Mesothelial cell of epicardium (in vitro differentiated cells): ENCODE data around the gene MGAT5. TPM values are rescaled to one million over a fixed set of nuclear protein-coding genes. Genes with fewer than 3 reads are reported as not detected.

Source experiments
- DNase-seq, 2 experiments: peaks; one replicate each; pipeline ENCODE4 v3.0.0; 2021; ENCODE audit warnings: low spot score in 2 of 2; ENCODE audit not compliant: unreplicated experiment in 2 of 2
- H3K27ac Mint-ChIP-seq: 2 replicates; pipeline ENCODE4 v1.8.0; 2021; ENCODE audit warnings: mixed read lengths
- H3K27me3 Mint-ChIP-seq: 2 replicates; pipeline ENCODE4 v1.8.0; 2021; ENCODE audit warnings: low read depth, mixed read lengths
- H3K36me3 Mint-ChIP-seq: 2 replicates; pipeline ENCODE4 v1.8.0; 2021; ENCODE audit warnings: mixed read lengths
- H3K4me1 Mint-ChIP-seq: 2 replicates; pipeline ENCODE4 v1.8.0; 2021; ENCODE audit warnings: mixed read lengths
- H3K4me3 Mint-ChIP-seq: 2 replicates; pipeline ENCODE4 v1.8.0; 2021; ENCODE audit warnings: mild to moderate bottlenecking, moderate library complexity, mixed read lengths
- H3K9me3 Mint-ChIP-seq: 2 replicates; pipeline ENCODE4 v1.8.0; 2021; ENCODE audit warnings: mixed read lengths
- total RNA-seq: library from RNA; stranded (reverse); gene quantifications from 3 replicates; pipeline ENCODE4 v1.2.1, GENCODE V29; 2021
- TF ChIP-seq, protein P1 (sequence below): fragments of 200-600 bp; sonication (generic); IDR thresholded peaks from one replicate; pipeline ENCODE4 v1.5.0; 2021; ENCODE audit warnings: antibody characterized with exemption; ENCODE audit not compliant: unreplicated experiment

The MGAT5 gene
- total RNA-seq, 1 donor from 2014 or later, result 41.1 TPM

DNA sequence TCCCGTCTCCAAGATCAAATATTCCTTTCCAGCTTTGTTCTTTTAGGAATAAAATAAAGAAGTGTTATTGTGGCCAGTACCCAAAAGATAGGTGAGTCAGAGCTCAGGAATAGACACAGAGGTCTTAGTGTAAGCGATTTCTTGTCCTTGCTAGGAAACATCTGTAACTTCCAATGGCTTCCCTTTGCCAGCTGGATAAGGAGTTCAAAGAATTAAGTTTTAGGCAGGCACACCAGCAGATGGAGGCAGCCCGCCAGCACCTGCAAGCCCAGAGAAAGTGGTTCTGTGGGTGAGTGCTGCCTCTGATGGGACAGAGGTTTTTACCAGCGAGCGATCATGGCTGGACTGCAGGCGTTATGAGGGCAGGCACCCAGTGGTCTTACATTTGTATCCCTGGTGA is 125.4 kb downstream of the MGAT5 start:
- peaks cover 2% of the 10 kb centered on the region for H3K36me3 Mint-ChIP-seq
- H3K4me1 Mint-ChIP-seq, result no peaks in the 10 kb centered on the region
- no peak overlapping the region for H3K4me3 Mint-ChIP-seq
- H3K27me3 Mint-ChIP-seq, result no peaks in the 10 kb centered on the region
- no peak overlapping the region for H3K27ac Mint-ChIP-seq
- TF ChIP-seq, protein P1, sequence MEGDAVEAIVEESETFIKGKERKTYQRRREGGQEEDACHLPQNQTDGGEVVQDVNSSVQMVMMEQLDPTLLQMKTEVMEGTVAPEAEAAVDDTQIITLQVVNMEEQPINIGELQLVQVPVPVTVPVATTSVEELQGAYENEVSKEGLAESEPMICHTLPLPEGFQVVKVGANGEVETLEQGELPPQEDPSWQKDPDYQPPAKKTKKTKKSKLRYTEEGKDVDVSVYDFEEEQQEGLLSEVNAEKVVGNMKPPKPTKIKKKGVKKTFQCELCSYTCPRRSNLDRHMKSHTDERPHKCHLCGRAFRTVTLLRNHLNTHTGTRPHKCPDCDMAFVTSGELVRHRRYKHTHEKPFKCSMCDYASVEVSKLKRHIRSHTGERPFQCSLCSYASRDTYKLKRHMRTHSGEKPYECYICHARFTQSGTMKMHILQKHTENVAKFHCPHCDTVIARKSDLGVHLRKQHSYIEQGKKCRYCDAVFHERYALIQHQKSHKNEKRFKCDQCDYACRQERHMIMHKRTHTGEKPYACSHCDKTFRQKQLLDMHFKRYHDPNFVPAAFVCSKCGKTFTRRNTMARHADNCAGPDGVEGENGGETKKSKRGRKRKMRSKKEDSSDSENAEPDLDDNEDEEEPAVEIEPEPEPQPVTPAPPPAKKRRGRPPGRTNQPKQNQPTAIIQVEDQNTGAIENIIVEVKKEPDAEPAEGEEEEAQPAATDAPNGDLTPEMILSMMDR, result no peak
- no peaks in the 10 kb centered on the region for H3K9me3 Mint-ChIP-seq
- no peak for DNase-seq

DNA sequence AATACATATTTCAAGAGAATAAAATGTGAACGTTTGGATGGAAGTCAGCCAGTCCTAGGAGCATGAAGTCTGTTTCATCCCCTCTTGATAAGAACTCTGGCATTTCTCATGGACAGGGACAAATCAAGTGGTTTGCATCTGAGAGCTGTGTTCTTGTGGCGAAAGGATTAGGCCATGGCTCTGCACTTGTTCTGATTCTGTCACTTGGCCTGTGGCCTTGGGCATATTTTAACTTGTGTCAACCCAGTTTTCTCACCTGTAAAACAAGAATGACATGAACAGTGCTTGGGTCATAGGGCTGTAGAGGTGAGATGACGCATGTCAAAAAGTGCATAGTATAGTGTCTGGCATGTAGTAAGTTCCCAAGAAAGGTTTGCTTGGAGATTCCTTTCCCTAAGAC is 125.8 kb downstream of the MGAT5 start:
- no peak for DNase-seq
- no peaks in the 10 kb centered on the region for H3K27me3 Mint-ChIP-seq
- no peaks in the 10 kb centered on the region for H3K4me1 Mint-ChIP-seq
- H3K4me3 Mint-ChIP-seq, result no peak overlapping the region
- TF ChIP-seq, protein P1, result no peak
- H3K27ac Mint-ChIP-seq, result no peak overlapping the region
- no peaks in the 10 kb centered on the region for H3K9me3 Mint-ChIP-seq
- H3K36me3 Mint-ChIP-seq, result peaks cover 2% of the 10 kb centered on the region

DNA sequence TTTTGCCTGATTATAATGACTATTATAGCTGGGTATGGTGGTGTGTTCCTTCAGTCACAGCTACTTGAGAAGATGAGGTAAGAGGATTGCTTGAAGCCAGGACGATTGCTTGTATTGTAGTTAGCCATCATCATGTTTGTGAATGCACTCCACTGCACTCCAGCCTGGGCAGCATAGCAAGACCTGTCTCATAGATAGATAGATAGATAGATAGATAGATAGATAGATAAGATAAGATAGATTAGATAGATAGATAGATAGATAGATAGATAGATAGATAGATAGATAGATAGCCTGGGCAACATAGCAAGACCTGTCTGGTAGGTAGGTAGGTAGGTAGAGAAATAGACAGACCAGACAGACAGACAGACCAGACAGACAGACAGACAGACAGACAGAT is 127.3 kb downstream of the MGAT5 start:
- Mint-ChIP-seq H3K27ac (no peak overlapping the region), H3K4me3 (no peak overlapping the region), H3K4me1 (no peaks in the 10 kb centered on the region), H3K27me3 (no peaks in the 10 kb centered on the region), H3K36me3 (peaks cover 2% of the 10 kb centered on the region), H3K9me3 (no peaks in the 10 kb centered on the region)
- TF ChIP-seq, protein P1, result no peak
- no peak for DNase-seq

DNA sequence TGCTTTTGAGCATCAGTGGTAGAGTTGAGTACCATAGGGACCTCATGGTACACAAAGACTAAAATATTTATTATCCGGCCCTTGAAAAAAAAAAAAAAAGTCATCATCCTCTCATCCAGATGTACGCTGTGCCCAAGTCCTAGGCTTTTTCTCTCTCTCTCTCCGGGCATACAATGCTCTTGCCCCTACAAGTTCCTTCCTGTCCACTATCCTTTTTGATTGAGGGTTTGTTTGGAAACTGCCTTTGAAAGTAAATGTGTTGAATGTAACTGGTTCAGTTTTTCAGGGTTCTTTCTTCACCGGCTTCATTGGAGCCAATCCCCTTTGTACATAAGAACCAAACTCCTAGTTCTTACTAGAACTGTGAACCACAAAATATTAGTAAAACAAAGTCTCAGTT is 130.3 kb downstream of the MGAT5 start:
- TF ChIP-seq, protein P1, result no peak

DNA sequence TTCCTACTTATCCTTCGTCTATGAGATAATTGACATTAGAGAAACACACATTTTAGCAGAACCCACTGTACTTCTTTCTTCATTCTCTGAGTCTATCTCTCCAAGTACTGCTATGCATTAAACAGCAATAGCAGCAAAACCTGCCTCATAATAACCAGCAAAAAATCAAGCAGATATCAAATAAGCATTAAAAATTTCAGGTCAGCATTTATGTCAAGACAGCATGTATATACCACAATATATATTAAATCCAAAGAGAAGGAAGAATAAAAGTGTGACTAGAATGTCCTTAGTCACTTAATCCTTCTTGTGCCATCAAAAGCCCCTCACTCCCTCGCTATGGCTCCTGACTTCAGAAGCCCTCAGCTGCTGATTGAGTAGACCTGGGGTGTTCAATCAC is 131.3 kb downstream of the MGAT5 start:
- TF ChIP-seq, protein P1, result no peak
- no peak overlapping the region for H3K27ac Mint-ChIP-seq
- H3K36me3 Mint-ChIP-seq, result no peaks in the 10 kb centered on the region
- no peak for DNase-seq
- no peaks in the 10 kb centered on the region for H3K4me1 Mint-ChIP-seq
- no peak overlapping the region for H3K4me3 Mint-ChIP-seq
- no peaks in the 10 kb centered on the region for H3K27me3 Mint-ChIP-seq
- no peaks in the 10 kb centered on the region for H3K9me3 Mint-ChIP-seq

More for the DNA sequence above, 130.3 kb downstream of the MGAT5 start:
- Mint-ChIP-seq H3K9me3 (no peaks in the 10 kb centered on the region), H3K4me1 (no peaks in the 10 kb centered on the region), H3K36me3 (no peaks in the 10 kb centered on the region), H3K27me3 (no peaks in the 10 kb centered on the region), H3K4me3 (no peak overlapping the region), H3K27ac (no peak overlapping the region)
- no peak for DNase-seq

DNA sequence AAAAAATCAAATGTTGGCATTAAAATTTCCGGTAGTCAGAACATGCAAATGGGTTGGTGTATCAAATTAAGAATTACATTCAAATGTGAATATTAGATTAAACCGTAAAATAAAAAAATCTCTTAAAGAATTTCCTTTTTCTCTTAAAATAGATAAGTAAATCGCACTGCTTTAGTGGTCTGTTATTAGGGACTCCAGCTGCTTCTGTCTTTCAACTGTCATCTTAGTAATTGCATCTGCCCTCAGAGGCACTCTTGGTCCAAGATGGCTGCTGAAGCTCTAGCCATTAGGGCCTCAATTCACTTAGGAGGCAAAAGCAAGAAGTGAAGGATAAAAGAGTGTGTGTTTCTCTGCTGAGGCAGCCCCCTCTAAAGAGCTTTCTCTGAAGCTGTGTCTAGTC is 132.4 kb downstream of the MGAT5 start:
- H3K4me1 Mint-ChIP-seq, result no peaks in the 10 kb centered on the region
- TF ChIP-seq, protein P1, result no peak
- H3K27ac Mint-ChIP-seq, result no peak overlapping the region
- no peaks in the 10 kb centered on the region for H3K27me3 Mint-ChIP-seq
- DNase-seq, result no peak
- no peaks in the 10 kb centered on the region for H3K36me3 Mint-ChIP-seq
- H3K9me3 Mint-ChIP-seq, result no peaks in the 10 kb centered on the region
- no peak overlapping the region for H3K4me3 Mint-ChIP-seq
